IPS-15b (cell line): ENCODE measurements around the gene MAT2B.
"Not testable (repeated sequence)": the region's sequence is repeated elsewhere in the genome, so short reads cannot be mapped to it uniquely, and the experiment has no call there.

Experiments
- H3K27me3 ChIP-seq: one replicate; pipeline ENCODE4 v1.6.1; 2013; ENCODE audit warnings: low read length; ENCODE audit not compliant: control insufficient read depth, insufficient read depth
- H3K36me3 ChIP-seq: one replicate; pipeline ENCODE4 v1.6.1; 2013; ENCODE audit warnings: low read length; ENCODE audit not compliant: control insufficient read depth, insufficient read depth
- H3K4me1 ChIP-seq: one replicate; pipeline ENCODE4 v1.6.1; 2013; ENCODE audit warnings: mild to moderate bottlenecking, low read length; ENCODE audit not compliant: control insufficient read depth, insufficient read depth
- H3K4me3 ChIP-seq: one replicate; pipeline ENCODE4 v1.5.1; 2013; ENCODE audit warnings: low read depth, low read length
- H3K9ac ChIP-seq: one replicate; pipeline ENCODE4 v1.6.1; 2013; ENCODE audit warnings: low read depth, mild to moderate bottlenecking, low read length
- H3K9me3 ChIP-seq: one replicate; pipeline ENCODE4 v1.6.1; 2013; ENCODE audit warnings: mild to moderate bottlenecking, low read length; ENCODE audit not compliant: control insufficient read depth, insufficient read depth

The MAT2B gene

DNA sequence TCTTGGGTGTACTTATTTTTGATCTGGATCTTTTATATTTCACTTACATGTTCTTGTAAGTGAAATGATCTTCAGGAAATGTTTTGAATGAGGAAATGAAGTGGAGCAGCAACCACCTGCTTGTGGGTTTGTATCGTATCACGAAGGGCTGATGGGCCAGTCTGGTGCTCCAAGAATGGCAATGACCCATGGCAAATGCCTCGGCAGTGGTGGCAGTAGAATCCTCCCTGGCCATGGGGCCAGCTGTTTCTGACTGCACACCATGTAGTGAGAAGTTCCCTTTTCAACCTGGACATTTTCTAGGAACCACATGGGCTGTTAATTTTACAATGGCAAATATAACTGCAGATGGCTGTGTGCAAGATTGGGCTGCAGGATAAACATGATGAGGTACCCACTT, 29.9 kb downstream of the MAT2B start:
- Histone ChIP-seq H3K9me3 (no peaks in the 10 kb centered on the region), H3K4me1 (peaks cover 43% of the 10 kb centered on the region), H3K27me3 (no peaks in the 10 kb centered on the region), H3K9ac (no peak overlapping the region), H3K4me3 (no peak overlapping the region), H3K36me3 (no peaks in the 10 kb centered on the region)

DNA sequence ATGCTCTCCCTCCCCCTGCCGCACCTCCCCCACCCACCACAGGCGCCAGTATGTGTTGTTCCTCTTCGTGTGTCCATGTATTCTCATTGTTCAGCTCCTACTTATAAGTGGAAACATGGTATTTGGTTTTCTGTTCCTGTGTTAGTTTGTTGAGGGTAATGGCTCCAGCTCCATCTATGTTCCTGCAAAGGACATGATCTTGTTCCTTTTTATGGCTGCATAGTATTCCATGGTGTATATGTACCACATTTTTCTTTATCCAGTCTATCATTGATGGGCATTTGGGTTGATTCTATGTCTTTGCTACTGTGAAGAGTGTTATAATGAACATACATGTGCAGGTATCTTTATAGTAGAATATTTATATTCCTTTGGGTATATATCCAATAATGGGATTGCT, 31.0 kb downstream of the MAT2B start:
- H3K9me3 ChIP-seq, H3K9ac ChIP-seq, H3K27me3 ChIP-seq, H3K4me3 ChIP-seq, H3K36me3 ChIP-seq: not testable (repeated sequence)
- H3K4me1 ChIP-seq = peaks cover 35% of the 10 kb centered on the region

DNA sequence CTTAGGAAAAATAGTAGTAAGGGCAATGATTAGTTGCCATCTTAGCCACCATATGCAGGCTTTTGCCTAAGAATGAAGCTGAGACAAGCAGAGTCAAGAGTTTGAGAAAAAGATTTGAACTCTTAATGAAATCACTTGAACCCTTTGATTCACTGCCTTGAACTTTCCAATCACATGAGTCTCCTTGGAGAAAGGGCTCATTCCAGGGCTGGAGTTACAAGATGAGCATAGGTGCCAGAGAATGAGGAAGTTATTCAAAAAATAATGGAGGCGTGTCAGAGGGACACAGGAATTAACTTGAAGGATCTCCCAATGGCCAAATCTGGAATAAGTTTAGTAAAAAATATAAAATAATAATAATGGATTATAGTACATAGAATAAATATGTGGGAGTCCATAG, 35.3 kb downstream of the MAT2B start:
- Histone ChIP-seq H3K9me3 (no peaks in the 10 kb centered on the region), H3K4me3 (no peak overlapping the region), H3K4me1 (peaks cover under 1% of the 10 kb centered on the region), H3K27me3 (no peaks in the 10 kb centered on the region), H3K9ac (no peak overlapping the region), H3K36me3 (no peaks in the 10 kb centered on the region)

DNA sequence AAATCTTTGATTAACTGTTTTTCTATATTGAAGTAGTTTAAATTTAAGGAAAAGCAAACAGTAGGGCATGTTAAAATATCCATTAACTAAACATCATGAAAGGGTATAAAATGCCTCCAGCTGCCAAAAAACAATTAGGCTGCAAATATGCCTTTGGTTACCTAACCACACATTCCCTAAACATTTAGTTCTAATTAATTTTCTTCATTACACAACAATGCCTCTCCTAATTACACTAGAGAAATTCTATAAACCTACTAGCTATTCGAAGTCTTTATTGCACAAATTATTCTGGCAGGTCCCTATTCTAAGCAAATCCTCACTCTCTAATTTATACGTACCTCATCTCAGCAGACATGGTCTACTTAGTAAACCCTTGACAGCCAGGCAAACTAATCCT, 37.4 kb downstream of the MAT2B start:
- no peak overlapping the region for H3K9ac ChIP-seq
- no peaks in the 10 kb centered on the region for H3K27me3 ChIP-seq
- H3K9me3 ChIP-seq = no peaks in the 10 kb centered on the region
- no peak overlapping the region for H3K4me3 ChIP-seq
- H3K36me3 ChIP-seq = no peaks in the 10 kb centered on the region
- no peaks in the 10 kb centered on the region for H3K4me1 ChIP-seq

DNA sequence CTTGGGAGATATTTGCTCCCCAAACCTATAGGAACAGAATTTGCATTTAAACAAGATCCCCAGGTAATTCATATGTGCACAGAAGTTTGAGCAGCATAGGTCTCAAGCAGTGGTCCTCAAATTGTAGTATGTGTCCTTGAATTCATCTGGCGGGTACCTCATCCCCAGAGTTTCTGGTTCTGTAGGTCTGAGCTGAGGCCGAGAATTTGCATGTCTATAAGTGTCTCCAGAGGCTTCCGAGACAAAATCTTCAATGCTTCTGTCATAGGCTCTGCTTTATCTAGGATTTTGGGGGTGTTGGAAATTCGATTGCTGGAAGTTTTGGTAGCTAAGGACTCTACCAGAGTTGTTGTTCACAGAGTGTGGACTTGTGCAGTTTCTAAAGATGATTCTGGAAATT, 38.6 kb downstream of the MAT2B start:
- Histone ChIP-seq H3K9ac (no peak overlapping the region), H3K4me3 (no peak overlapping the region), H3K36me3 (no peaks in the 10 kb centered on the region), H3K27me3 (no peaks in the 10 kb centered on the region), H3K4me1 (no peaks in the 10 kb centered on the region), H3K9me3 (no peaks in the 10 kb centered on the region)

DNA sequence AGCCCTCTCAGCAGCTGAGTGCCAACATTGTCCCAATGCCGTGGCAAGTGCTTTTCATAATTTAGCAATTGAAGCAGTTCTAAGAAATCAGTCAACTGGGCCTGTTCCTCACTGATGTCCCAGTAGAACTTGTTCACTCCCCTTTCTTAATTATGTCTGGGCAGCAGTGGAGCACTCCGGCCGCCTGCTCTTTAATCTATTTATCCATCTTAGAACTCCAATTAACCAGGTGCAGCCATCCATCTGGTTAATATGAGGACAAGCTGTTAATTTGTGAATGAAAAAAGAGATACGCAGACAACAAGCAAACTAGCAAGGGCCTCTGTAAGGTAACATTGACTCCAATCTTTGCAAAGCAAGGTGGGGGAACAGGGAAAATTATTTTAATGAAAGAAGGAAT, 39.4 kb downstream of the MAT2B start:
- no peaks in the 10 kb centered on the region for H3K4me1 ChIP-seq
- H3K27me3 ChIP-seq = no peaks in the 10 kb centered on the region
- H3K9me3 ChIP-seq = no peaks in the 10 kb centered on the region
- no peaks in the 10 kb centered on the region for H3K36me3 ChIP-seq
- H3K9ac ChIP-seq = no peak overlapping the region
- no peak overlapping the region for H3K4me3 ChIP-seq

DNA sequence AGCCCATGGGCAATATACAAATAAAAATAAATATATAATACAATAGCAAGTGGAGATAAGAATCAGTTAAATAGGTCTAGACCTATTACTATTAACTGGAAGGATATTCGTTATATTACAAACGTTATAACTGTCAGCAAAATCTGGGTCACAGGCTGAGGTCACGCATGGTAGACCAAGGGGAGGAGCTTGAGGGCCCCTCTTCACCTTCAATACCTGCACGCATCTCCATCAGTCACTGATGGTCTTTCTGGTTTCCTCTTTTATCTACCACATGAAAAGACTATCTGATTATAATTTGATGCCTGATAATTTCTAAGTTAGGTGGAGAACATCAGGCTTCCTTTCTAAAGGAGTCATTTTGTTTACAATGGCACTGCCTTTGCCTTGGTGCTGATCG, 43.2 kb downstream of the MAT2B start:
- Histone ChIP-seq H3K27me3 (no peaks in the 10 kb centered on the region), H3K9ac (no peak overlapping the region), H3K4me3 (no peak overlapping the region), H3K9me3 (no peaks in the 10 kb centered on the region), H3K36me3 (no peaks in the 10 kb centered on the region), H3K4me1 (no peaks in the 10 kb centered on the region)

DNA sequence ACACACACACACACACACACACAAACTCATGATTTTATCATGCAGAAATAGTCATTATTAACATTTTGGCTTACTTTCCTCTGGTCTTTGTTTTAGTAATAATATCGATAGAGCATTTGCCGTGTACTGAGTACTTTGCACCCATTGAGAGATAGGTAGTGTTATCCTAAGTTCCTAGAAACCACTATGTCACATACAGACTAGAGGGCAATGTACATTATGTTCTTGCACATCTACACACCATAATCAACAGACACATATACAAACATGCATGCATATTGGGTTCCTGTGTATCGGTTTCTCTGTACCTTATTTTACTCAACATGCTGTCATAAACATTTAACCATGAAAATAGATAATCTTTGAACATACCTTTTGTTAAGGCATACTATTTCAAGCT, 45.7 kb downstream of the MAT2B start:
- Histone ChIP-seq H3K4me1 (no peaks in the 10 kb centered on the region), H3K4me3 (no peak overlapping the region), H3K27me3 (no peaks in the 10 kb centered on the region), H3K9ac (no peak overlapping the region), H3K36me3 (no peaks in the 10 kb centered on the region), H3K9me3 (no peaks in the 10 kb centered on the region)

DNA sequence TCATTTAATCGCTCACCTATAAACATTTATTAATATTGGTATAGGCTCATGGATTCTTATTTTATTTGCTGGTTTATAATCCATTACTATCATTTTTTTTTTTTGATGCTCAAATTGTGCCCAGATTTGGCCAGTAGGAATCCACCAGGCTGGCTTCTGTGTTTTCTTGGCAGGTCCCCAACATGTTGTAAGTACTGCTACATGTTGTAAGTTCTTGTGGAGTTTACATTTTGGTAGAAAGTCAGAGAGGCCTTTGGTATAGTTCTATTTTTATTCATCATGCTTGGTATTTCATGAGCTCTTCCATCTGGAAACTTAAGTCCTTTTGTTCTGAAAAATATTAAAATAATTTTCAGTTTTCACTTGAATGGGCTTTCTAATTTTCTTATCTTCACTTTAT, 47.1 kb downstream of the MAT2B start:
- Histone ChIP-seq H3K4me1 (no peaks in the 10 kb centered on the region), H3K9ac (no peak overlapping the region), H3K9me3 (no peaks in the 10 kb centered on the region), H3K36me3 (no peaks in the 10 kb centered on the region), H3K27me3 (no peaks in the 10 kb centered on the region), H3K4me3 (no peak overlapping the region)

DNA sequence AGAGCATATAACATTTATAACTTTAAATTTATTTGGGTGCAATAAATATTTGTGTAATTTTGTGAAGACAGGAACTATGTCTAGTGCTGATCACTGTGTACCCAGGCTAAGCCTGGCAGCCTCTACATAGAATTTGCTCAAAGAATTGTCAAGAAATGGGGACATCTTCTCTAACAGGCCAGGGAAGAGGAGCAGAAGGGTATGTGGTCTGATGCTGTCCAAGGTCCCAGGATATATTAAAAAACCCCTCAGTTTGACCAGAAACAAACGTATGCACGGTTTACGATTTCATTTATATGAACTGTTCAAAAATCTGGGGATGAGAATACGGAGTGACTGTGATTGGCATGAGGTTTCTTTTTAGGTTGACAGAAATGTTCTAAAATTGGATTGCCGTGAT, 55.9 kb downstream of the MAT2B start:
- no peaks in the 10 kb centered on the region for H3K9me3 ChIP-seq
- H3K4me1 ChIP-seq = peaks cover 20% of the 10 kb centered on the region
- H3K4me3 ChIP-seq = no peak overlapping the region
- H3K27me3 ChIP-seq = peaks cover 8% of the 10 kb centered on the region
- no peak overlapping the region for H3K9ac ChIP-seq
- no peaks in the 10 kb centered on the region for H3K36me3 ChIP-seq

DNA sequence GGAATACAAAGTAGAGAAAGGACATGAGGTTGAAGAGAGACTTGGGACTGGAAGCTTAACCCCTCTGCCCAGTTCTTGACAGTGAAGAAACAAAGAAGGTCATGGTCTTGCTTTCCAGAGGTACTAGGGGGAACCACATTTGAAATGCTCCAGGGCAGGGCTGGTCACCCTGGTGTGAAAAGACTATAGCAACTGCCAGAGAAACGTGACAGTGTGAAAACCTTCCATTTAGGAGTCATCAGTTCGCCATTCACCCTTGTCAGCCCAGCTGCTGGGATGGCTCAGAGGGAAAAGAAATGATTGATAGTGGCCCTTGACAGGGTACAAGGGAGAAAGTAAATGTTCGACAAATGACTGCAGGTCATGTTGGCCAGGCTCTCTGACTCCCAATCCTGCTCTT, 56.7 kb downstream of the MAT2B start:
- peaks cover 16% of the 10 kb centered on the region for H3K27me3 ChIP-seq
- H3K36me3 ChIP-seq = no peaks in the 10 kb centered on the region
- peaks cover 26% of the 10 kb centered on the region for H3K4me1 ChIP-seq

DNA sequence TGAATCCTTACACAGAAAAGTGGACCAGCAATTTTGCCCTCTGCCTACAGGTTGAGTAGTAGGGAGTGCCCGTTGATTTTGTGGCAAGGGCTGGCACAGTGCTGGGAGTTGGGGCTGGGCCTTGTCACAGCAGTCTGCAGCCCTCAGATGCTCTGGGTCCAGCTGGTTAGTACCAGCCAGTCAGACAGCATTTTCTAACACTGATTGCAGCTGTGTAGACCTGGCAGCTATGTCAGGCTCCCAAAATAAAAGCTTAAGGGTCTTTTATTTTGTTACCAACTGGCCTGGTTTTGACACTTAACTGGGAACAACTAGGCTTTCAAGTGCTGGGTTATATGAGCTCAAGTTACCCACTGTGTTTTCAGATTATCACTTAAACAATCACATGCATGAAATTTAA, 57.7 kb downstream of the MAT2B start:
- H3K9me3 ChIP-seq = no peaks in the 10 kb centered on the region
- no peak overlapping the region for H3K9ac ChIP-seq
- H3K4me1 ChIP-seq = peaks cover 28% of the 10 kb centered on the region
- H3K27me3 ChIP-seq = peaks cover 26% of the 10 kb centered on the region
- H3K36me3 ChIP-seq = no peaks in the 10 kb centered on the region
- H3K4me3 ChIP-seq = no peak overlapping the region

More for the DNA sequence above, 56.7 kb downstream of the MAT2B start:
- no peak overlapping the region for H3K9ac ChIP-seq
- H3K9me3 ChIP-seq = no peaks in the 10 kb centered on the region
- H3K4me3 ChIP-seq = no peak overlapping the region

DNA sequence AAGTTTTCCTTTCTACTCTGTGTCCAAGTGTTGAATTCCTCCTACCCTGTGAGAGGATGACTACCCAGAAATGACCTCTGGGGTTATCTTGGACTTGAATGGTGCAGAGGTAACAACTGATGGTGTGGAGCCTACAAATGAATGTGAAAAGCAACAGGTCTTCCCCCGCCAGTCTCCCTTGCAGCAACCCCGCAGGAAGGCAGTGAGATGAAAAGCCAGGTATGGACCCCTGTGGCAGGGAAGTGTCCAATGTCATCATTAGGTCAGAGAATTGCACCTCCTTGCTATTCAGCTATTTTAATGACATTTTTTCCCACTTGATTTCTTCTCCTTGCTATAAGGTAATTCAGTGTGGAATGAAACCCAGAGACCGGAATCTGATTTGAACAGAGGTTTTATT, 58.5 kb downstream of the MAT2B start:
- H3K4me3 ChIP-seq = no peak overlapping the region
- H3K4me1 ChIP-seq = peaks cover 28% of the 10 kb centered on the region
- H3K36me3 ChIP-seq = no peaks in the 10 kb centered on the region
- H3K9ac ChIP-seq = no peak overlapping the region
- no peaks in the 10 kb centered on the region for H3K9me3 ChIP-seq
- H3K27me3 ChIP-seq = peaks cover 27% of the 10 kb centered on the region
